HG02840 (cell line): ENCODE results near the gene PANK3.
A peak's percentile ranks its signal among the peaks of the same experiment; 100 is the strongest.

Experiments used
- ATAC-seq: cut with Tn5 transposase; IDR thresholded peaks from one replicate; pipeline ENCODE4 v1.9.1; 2021; ENCODE audit warnings: mild to moderate bottlenecking, moderate library complexity, moderate number of reproducible peaks; ENCODE audit not compliant: unreplicated experiment, low FRiP score

PANK3 gene

GRCh38 chr5:168578538-168579487 lies at the start of gene PANK3:
TSS of gene PANK3 (minus strand) at chr5:168579368. CDS start at chr5:168579283, 85 bp downstream.
- ATAC-seq = peak; percentile 64

GRCh38 chr5:168624850-168625364 lies 45.7 kb upstream of the PANK3 start:
- no peak for ATAC-seq

DNA sequence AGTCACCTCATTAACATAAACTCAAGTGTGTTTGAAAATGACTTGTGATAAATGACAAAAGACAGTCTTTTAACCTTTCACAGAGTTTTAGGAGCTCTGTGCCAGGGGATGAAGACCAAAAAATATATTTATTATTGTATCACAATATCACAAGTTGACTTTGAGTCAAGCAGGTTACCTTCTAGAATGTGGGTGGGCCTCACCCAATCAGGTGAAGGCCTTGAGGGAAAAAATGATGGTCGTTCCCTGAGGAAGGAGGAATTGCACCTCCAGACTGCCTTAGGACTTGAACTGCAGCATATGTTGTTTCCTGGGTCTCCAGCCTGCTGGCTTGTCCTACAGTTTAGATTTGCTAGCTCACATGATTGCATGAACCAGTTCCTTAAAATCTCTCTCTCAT lies 41.6 kb upstream of the PANK3 start:
- no peak for ATAC-seq

DNA sequence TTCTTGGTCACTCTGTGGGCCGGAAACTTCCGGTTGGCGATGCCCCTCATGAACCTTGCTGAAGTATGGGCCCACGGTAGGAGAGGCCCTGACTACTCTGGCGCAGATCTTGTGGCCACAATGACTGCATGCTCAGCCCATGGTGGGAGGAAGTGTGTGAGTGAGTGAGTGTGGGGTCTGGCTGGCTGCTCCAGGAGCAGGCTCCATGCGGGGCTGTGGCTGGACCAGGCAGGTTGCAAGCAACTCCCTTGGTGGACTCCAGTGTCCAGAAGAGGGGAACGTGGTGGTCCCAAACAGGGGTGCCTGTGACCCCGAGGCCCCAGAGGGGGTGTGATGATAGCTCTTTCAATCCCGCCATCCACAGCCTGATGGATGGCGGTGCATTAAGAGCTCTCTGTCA lies 35.5 kb upstream of the PANK3 start:
- no peak for ATAC-seq

GRCh38 chr5:168613996-168614395 lies 34.8 kb upstream of the PANK3 start:
- no peak for ATAC-seq

DNA sequence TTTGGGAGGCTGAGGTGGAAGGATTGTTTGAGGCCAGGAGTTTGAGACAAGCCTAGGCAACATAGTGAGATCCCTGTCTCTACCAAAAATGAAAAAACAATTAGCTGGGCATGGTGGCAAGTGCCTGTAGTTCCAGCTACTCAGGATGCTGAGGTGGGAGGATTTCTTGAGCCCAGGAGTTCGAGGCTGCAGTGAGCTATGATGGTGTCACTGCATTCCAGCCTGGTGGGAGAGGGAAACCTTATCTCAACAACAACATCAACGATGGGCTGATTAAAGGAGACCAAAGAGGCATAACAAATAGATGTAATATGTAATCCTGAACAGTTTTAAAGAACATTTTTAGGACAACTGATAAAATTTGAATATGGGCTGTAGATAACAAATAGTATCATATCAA lies 34.2 kb upstream of the PANK3 start:
- ATAC-seq = no peak

- no peak for ATAC-seq
These were observed 33.8 kb upstream of the PANK3 start for GRCh38 chr5:168612996-168613395.

- ATAC-seq = no peak
These were observed 33.0 kb upstream of the PANK3 start for GRCh38 chr5:168612123-168612522.

DNA sequence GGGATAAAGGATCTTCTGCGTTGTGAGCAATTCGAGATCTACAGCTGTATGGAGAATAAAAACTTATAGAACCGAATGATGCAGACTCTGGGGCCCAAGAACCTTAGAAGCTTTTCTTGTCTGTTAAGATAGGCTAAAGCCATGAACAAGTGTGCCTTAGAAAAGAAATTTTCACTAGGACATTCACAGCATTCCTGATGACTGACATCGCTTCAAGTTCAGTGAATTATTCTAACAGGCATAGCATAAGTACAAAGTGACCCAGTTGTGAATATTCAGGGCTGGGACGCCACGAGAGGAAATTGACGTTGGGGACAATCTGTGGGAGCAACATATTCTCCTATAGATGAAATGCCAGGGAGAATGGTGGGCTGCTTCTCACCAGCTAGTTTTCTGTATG lies 32.0 kb upstream of the PANK3 start:
- ATAC-seq = no peak

DNA sequence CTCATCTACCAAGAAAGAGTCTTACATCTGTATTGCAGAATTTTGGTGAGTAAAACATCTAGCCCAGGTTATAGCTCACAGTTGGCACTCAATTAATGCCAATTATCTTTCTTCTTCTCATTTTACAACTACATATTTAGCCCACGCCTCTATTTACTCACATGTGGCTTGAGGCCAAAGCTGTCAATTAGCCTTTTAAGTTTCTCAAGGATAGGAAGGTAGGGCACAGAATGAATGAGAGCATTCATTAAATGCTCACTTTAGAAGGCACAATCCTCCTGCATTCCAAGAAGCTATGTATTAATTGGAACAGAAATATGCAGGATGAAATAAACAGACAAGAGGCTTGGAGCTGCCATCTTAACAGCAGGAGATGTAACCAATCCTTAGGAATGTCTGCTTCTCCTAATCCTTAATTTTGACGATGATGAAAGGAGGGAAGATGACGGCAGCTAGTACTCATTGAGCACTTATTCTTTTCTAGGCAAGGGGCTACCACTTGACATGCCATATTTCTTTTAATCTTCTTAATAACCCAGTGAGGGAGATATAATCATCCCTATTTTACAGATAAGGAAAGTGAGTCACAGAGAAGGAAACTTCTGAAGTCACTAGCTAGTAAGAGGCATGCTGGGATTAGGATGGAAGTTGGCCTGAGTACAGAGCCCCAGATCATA lies 30.8 kb upstream of the PANK3 start:
- no peak for ATAC-seq

DNA sequence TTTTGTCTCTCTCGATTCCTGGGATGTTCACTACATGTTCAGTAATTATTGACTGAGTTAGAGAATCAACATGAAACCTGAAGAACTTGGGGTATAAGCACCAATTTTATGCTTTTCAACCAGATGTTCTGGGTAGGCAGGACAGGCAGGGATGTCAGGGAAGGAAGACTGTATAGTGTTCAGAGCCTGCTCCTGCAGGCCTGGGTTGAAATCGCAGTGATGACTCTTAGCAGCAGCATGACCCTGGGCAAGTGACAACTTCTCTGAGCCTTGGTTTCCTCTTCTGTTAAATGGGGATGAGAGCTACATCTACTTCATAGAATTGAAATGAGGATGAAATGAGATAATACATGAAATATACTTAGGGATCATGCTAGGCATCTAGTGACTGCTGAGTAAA lies 29.7 kb upstream of the PANK3 start:
- ATAC-seq = no peak

- ATAC-seq = no peak
These were observed 29.2 kb upstream of the PANK3 start for GRCh38 chr5:168608386-168608785.

- ATAC-seq = no peak
These were observed 28.8 kb upstream of the PANK3 start for GRCh38 chr5:168607946-168608345.

DNA sequence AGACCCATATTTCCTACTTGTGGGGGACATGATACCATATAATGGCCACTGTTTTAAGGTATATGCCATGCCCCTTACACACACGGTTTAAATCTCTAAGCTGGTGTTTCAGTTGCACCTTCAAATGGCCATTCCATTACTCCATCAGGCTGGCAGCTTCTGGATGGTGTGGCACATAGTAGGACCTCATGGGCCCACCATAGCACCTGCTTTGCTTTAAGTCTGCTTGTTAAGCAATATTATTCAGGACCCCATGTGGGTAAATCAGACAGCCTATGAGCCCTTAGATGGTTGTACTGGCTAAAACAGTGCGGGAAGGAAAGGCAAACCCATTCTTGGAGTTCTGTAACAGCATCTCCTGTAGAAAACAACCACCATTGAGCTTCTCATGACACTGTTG lies 27.4 kb upstream of the PANK3 start:
- ATAC-seq = no peak

DNA sequence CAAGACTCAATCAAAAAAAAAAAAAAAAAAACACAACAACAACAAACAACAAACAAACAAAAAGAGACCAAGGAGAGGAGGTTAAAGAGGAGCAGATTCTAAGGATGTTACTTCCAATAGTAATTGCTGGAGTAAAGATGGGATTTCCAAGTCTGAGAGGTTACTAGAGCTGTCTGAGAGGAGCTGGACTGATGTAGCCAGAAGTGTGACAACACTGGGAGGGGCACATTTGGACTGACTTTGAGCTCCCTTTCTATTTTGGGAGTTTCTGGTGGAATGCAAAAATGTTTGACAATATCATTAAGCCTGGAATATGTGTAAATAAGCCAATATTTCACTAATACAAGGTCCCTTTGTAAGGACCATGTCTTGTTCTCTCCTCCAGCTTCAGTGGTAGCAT lies 25.3 kb upstream of the PANK3 start:
- no peak for ATAC-seq

DNA sequence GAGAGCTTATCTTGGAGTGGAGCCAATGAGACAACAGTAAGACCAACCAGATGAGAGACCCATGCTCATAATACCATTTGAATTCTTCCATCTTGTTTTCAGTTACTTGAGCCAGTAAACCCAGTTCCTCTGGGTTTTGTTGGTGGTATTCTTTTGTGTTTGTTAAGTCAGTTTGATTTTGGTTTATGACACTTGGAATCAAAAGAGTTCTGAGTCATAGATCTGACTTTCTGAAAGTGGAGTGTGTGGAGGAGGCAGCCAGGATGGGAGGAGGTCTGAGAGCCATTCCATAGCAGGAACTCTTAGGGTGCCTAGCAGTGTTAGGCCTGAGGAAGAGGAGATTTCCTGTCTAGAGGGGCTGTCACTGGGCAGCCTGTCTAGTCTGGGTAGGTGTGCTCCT lies 24.6 kb upstream of the PANK3 start:
- ATAC-seq = no peak

GRCh38 chr5:168602517-168602916 lies 23.3 kb upstream of the PANK3 start:
- no peak for ATAC-seq

GRCh38 chr5:168601972-168602371 lies 22.8 kb upstream of the PANK3 start:
- ATAC-seq = no peak

DNA sequence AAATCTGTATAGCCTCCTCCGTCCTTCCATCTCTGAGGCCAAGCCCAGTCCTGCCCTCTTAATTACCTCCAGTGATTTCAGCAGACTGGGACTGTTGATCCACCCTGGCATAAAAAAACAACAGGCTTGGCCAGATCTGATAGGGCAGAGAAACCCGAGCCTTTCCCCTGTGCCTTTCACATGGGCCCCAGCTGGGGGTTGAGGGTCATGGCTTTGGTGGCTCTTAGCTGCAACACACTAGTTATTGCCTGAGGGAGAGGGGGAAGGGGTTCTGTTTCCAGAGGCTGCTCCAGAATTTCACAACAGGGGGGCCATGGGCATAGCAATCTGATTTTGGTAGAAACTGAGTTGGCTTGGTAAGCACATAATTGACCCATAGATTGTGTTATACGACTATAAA lies 21.2 kb upstream of the PANK3 start:
- ATAC-seq = no peak

DNA sequence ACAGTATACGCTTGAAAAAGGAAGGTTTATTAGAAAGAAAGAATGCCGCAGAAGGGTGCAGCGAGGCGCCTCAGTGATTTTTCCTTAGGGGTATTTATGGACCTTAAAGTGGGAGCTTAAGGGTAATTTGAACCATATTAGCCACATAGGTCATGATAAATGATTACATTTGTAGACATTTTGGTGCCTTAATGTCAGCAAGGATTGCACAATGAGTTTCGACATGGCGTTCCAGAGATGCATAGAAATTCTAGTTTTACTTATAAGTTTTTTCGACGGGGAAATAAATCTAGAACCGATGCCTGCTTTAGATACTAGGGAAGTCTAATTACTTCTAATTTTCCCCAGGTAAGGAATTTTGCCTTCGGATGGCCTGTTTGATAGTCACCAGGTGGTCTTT lies 20.7 kb upstream of the PANK3 start:
- ATAC-seq = no peak

GRCh38 chr5:168598639-168599038 lies 19.5 kb upstream of the PANK3 start:
- no peak for ATAC-seq

- no peak for ATAC-seq
These were observed 17.8 kb upstream of the PANK3 start for GRCh38 chr5:168596927-168597326.
